Fibroblast of lung (primary cell): ENCODE results near the gene FAM174A.

ENCODE experiments used
- CTCF ChIP-seq, 2 donors: IDR thresholded peaks in 1 of 2; conservative IDR thresholded peaks in 1 of 2; 1 replicate in 1 of 2; 2 replicates in 1 of 2; pipeline ENCODE4 v1.5.1; 2011 to 2012; ENCODE audit warnings: low read length in 2 of 2, control low read depth in 1 of 2, inconsistent platforms in 1 of 2, low read depth in 1 of 2, mild to moderate bottlenecking in 1 of 2
- EZH2 ChIP-seq: IDR thresholded peaks from 2 replicates; pipeline ENCODE4 v1.5.1; 2012; ENCODE audit warnings: low read length, control low read depth, mild to moderate bottlenecking; ENCODE audit errors: missing control alignments

GRCh38 chr5:100623719-100624118 lies 88.5 kb downstream of the FAM174A start:
- TF ChIP-seq EZH2 (no peak), CTCF (conservative IDR thresholded peaks at IDR 0.05 in 1 of 2, IDR thresholded peaks at IDR 0.05 in 1 of 2; ENCODE audit: low read depth in 1 of 2, low read length in 2 of 2) (peak; percentile 30 to 70)
